Stimulated activated CD8-positive, alpha-beta memory T cell treated with anti-CD3 and anti-CD28 coated beads, Interleukin-2, amount 100 ng/mL, for 1 hour (primary cell): ENCODE data around the gene AMPD2.

Source experiments
- DNase-seq, 2 donors: peaks; one replicate each; pipeline ENCODE4 v3.0.0-alpha.2; 2020; ENCODE audit warnings: low read depth in 2 of 2

AMPD2 gene

DNA sequence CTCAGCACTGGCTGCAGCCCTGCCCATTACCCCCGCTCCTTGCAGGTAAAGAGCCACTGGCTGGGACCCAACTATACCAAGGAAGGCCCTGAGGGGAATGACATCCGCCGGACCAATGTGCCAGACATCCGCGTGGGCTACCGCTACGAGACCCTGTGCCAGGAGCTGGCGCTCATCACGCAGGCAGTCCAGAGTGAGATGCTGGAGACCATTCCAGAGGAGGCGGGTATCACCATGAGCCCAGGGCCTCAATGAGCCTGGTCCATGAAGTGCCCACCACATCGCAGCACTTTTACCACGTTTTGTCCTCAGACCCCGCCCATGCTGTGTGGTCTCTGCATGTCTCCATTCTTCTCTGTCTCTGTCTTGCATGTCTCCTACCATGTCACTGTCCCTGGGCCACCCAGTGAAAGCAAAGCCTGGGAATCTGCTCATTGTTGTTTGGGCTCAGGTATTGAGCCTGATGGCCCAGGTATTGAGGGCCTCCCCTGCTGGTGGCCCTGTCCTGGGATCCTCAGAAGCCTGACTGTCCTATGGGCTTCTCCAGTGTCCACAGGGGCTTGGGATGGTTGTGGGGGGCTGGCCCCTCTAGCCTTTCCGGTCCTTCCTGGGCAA lies 11.4 kb downstream of the AMPD2 start:
- DNase-seq, result no peak

DNA sequence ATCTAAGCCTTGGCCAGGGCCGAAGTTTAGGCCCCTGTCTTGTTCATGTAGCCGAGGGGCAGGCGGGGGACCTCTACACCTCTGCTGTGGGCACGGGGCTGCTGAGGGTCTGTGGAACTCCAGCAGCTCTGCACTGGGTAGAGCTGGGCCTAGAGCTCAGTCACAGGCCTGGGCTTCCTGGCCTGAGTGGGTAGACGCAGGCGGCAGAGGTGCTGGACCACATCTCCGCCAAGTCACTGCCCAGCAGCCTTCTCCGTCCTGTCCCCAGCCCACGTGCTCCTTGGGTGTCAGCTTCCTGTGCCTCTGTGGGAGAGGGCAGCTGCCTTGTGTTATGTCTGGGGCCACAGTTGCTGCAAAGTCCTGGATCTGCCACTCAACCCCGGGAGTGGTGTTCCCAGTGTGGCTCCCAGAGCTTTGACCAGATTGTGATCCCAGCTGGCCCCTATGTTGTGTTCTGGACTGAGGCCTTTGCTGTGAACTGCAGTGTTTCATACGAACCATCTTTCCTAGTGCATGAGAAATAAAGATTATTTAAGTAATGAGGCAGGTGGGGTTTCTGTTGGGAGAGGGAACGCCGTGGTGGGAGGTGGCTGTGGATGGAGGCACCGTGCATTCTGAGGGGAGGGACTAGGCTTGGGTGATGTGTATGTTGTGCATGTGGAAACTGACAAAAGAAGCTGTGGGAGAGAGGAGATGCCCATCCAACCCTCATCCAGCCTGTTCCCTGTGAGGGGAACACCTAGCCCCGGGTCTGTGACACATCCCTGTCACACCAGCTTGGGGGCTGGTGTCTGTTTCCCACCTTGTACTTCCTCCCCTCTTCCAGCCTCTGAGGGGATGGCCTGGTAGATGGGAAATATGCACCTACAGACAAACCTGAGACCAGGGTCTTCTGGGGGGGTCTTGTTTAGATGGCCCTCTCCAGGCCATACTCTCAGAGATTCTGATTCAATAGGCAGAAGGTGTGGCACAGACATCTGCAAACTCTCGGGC lies 12.2 kb downstream of the AMPD2 start:
- DNase-seq, result no peak

DNA sequence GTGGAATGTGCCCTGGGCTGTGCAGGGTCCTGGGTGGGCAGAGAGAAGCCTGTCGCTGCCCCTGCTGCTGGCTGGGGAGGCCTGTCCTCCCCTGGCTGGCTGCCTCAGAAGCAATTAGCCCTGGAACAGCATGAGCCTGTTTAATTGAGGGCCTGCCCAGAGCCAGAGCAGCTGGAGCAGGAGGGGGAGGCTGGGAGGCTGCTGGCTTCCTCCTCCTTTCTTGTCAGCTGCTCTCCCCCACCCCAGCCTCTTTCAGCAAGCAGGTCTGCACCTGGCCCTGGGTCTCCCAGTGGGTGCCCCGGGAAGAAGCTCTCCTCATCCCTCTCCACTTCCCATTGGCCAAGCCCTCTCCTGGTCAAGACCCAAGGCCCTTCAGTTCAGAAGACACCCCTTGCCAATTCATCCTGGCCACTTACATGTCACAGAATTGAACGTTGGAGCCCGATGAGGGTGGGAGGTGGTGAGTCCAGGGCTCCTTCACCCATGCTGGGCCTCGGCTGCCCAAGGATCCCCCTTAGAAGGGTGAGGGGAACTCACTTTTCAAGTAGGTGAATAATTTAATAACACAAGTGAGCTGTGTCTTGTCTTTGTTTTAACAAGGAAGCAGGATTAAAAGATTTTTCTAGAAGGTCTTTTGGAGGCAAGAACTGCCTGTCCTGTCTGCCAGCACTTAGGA lies 13.2 kb downstream of the AMPD2 start:
- no peak for DNase-seq

DNA sequence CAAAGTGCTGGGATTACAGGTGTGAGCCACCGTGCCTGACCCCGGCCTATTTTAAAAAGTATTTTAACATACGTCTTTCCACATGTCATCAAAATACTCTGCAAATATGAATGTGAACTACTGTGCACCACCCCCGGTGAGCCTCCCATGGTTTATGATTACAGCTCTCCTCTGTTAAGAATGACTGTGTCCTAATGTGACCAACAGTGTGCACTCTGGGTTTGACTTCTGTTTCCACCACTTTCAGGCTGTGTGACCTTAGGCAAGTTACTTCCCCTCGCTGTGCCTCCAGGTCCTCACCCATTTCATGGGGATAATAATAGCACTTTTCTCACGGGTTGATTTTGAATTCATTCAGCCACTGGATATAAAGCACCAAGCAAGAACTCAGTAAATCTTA lies 14.7 kb downstream of the AMPD2 start:
- no peak for DNase-seq

DNA sequence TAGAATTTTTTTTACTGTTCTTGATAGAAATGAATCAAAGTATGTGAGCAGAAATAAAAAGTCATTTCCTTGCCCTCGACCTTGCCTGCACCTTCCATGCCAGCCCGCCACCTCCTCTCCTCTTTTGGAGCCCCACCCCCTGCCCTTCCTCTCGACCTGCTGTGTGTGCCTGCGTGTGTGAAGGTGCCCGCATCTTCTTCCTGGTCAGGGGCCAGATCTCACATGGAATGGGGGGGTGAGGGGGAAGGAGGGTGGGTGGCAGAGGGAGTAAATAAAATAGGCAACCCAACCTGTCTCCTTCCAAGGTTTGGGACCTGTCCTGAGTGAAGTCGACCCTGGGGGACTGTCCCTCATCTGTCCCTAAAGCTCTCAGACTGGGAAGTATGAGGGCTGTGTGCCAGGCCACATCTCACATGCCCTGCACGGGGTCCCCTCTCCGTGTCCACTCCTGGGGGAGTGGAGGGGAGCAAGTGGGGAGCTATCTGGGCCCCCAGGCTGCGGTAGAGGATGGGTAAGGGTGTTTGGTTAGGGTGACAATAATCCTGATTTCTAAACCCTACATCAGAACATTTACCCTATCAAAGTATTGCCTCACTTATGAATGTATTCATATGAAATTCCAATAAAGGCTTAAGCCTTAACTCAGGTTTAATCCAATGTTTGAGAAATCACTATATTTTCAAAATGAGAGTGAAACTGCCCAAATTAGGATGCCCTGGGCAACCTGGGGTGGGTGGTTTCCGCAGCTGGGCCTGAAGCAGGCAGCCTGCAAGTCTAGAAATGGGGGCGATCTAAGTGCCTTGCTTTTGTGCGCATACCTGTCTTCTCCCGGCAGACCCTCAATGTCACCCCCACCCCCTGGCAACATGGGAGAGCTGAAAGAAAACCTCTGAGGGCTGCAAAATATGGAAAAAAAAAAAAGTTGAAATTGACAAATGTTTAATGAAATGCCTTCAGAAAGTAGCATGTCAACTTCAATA lies 15.4 kb downstream of the AMPD2 start:
- DNase-seq, result no peak

DNA sequence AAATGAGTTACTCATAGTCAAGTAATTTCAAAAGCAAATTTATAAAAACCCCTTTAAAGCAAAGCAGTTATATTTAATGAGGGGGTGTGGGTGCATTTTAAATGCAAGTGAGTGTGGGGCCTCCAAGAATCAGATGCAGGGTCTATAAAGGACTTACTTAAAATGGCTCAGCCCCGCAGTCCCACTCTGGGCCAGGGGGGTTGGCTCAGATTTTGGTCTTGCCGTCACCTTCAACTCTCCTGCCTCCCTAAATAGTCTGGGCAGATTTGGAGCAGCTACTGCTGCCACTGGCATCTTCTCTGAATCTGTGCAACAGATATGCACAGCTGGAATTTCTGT lies 16.2 kb downstream of the AMPD2 start:
- no peak for DNase-seq

DNA sequence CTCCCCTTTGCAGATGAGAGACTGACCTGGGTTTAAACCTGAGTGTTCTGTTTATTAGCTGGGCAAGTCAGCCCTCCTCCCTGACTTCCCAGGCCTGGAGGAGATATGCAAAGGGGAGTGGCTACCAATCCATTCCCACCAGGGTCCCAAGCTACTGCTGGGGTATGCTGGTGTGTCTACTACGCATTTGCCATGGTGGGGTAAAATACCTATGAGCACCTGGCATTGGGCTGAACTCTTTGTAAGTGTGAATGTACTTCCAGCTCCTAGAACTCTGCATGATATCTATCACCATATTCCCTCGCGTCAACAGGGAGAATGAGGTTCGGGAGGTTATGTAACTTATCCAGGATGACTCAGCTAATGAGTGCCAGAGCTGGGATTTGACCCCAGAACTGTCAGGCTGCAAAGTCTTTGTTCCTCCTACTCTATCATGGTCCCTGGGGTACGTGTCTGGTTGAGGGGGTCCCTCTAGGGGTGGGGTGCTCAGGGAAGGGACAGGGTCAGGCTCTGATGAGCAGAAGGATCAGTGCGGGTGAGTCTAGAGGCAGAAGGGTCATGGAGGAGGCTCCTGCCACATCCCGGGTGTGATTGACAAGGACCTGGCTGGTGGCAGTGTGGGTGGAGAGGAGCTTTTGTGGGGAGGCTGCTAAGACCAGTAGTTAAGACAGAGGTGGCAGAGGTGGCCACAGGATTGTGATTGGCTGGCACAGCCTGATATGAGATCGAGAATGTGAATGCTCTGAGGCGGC lies 16.7 kb downstream of the AMPD2 start:
- no peak for DNase-seq

DNA sequence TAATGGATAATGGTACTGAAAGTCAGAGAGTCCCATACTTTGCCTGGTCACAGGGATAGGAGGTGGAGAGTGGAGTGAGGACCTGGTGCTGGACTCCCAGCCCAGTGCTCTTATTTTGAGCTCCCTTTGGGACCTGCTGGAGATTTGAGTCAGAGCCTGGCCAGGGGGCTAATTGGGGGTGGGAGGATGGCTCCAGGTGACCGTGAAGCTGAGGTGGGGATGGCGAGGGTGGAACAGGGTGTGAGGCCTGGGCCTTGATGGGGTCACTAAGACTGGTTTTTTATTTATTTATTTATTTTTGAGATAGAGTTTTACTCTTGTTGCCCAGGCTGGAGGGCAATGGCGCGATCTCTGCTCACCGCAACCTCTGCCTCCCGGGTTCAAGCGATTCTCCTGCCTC lies 17.8 kb downstream of the AMPD2 start:
- no peak for DNase-seq

DNA sequence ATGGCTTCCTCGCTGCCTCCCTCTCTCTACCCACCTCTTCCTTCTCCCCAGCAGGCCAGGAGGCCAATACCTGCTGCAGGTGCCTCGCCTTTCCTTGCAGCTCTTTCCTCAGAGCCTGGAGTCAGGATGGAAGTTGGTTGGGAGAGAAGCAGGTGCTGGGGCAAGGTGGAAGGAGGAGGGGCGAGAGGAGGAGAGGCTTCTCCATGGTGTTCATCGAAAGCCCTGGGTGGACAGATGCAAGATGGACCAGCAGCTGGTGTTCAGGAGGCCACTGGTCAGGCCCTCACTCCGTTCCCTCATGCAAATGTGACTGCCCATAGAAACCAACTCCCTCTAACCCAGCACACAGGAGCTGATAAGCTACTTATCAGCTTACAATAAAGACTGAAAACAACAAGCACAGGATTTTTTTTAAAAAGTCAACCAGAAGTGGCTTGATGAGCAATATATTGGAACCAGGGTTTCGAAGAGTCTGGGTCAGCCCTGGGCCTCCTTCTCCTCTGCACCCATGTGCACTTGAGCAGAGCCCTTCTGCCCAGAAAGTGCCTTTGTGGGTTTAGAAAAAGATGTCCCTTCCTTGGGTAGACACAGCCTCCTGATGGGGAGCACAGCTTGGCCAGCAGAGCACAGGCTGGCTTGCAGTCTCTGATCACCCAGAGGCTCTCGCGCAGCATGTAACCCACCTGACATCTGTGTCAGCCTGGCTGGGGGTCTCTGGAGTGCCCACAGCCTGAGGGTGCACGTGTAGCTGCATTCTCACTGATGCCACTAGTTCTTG lies 19.6 kb downstream of the AMPD2 start:
- no peak for DNase-seq

DNA sequence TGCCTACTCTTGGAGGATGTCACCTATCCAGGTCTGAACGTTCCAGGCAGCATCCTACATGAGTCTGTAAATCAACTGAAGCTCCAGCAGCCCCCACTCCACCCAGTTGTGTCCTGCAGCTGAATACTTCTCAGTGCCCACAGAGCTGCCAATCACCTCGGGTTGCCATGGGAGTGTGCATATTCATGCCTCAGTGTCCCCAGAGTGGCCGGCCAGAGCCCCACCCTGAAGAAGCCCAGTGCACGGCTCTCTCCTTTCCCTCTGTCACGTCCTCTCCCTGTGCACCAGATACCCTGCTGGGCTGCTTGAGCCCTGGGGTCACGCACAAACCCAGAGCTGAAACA lies 20.2 kb downstream of the AMPD2 start:
- DNase-seq, result no peak

DNA sequence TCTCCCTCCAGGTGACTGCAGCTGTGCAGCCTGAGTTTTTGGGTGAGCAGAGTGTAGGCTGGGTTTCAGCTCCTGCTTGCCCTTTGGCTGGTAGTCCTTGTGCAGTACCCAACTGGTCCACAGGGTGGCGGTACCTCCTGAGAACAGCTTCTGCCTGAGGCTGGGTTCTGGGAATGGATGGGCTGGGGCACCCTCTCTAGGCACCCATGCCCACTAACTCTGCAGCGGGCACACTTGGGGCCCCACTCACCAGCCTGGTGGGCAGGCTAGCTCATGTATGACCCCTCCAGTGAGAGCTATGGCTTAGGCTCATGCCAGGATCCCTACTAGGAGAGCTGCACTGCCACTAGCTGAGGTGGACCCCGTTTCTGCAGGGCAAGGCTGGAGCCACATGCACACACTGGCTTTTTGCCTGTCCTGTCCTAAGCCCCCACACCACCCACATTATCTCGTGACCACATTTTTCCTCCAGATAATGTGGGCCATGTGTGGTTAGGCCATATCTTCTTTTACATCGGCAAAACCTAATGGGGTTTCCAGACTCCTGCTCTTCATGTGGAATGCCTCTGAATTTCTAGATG lies 20.7 kb downstream of the AMPD2 start:
- peak; percentile 77 for DNase-seq

DNA sequence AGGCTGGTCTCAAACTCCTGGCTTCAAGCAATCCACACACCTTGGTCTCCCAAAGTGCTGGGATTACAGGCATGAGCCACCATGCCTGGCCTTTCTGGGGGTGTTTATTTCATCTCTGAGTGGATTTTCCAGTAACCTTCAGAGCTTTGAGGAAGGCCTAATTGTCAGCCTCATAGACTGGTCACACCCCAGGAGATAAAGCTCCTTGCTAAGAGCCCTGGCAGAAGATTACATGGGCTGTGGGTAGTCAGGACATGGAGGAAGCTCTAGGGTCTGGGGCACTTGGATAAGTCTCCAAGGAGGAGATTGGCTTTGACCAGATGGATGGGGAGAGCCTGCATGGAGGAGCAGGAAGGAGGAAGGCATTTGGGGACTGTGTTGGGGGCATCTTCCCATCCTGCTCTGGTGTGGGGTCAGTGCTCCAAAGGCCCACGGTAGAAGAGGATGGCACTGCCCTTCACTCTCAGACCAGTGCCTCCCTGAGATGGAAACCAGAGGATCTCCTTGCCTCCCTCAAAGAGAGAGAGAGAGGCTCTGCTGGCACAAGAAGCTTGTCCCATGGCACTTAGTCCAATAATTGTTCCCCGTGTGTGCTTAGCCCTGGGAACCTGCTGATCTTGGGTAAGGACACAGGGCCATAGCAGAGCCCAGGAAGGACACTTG lies 21.6 kb downstream of the AMPD2 start:
- no peak for DNase-seq

DNA sequence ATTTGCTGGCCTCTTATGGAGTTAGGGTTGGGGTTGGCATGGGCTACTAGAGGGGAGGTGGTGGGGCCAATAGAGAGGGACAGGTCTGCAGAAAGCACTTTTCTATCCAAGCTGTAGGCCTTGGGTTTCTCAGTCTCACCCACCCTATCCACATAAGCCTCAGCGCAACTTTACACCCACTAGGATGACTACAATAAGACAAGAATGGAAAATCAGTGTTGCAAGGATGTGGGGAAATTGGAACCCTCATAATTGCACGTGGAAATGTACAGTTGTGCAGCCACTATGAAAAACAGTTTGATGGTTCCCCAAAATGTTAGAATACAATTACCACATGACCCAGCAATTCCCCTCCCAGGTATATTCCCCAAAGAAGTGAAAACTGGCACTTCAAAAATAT lies 22.2 kb downstream of the AMPD2 start:
- DNase-seq, result no peak

DNA sequence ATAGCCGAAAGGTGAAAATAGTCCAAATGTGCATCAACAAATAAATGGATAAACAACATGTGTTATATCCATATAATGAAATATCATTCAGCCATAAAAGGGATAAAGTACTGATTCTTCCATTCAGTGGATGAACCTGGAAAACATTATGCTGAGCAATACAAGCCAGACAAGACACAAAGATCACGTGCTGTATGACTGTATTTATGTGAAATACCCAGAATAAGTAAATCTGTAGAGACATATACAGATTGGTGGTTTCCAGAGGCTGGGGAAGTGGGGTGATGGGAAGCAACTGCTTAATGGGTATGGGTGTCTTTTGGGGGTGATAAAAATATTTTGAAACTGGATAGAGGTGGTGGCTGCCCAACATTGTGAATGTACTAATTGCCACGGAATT lies 23.0 kb downstream of the AMPD2 start:
- no peak for DNase-seq

DNA sequence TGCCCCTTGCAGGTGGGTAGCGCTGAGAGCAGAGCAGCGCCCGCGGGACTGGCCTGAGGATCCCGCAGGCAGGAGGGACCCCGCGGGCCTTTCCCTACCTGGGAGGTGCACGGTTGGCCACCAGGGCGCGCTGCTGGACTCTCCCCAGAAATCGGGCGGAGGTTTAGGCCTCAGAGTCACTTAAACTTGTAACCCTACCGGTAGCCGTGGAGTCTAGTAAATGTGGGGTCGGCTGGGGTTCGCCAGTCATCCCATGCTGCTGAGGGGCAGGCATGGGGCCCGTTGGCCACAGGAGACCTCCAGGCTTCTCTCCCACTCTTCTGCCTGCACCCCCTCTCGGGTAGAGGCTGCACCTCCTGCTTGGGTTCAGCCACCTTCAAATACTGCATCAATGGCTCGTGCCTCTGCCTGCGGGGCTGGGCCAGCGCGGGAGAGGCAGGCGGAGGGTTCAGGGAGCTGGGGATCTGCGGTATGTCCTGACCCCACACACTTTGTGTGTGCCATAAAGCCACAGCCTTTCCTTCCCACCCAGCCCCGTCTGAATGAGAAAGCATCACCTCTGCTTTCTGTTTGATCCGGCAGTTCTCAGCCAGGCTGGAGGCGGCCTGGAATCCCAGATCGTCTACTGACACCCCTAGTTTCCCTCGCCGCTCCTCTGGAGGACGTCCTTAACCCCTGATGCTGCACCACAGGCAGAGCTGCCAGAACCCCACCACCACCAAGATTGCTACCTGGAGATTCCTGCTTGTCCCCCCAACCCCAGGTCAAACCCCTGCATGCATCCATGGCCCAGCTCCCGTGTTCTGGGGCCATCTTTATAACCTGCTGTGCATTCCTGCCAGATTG lies 24.0 kb downstream of the AMPD2 start:
- peak; percentile 78 to 80 for DNase-seq

DNA sequence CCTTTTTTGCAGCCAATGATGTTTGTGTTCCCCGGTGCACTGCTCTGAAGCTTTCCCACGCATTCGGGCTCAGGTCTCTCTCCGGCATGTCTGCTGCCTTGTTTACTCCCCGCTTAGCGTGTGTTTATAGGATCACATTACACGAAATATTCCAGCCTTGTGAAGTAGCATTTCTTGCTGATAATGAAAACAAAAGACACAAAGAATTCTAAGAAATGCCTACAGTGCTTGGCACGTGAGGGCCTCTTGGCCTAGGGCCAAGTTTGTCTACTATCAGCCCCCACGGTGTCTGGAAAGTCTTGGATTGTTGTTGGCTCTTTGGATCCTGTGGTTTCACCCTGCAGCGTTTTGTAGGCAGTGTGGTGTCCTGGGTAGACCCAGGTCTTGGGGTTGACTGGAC lies 25.0 kb downstream of the AMPD2 start:
- DNase-seq, result no peak

DNA sequence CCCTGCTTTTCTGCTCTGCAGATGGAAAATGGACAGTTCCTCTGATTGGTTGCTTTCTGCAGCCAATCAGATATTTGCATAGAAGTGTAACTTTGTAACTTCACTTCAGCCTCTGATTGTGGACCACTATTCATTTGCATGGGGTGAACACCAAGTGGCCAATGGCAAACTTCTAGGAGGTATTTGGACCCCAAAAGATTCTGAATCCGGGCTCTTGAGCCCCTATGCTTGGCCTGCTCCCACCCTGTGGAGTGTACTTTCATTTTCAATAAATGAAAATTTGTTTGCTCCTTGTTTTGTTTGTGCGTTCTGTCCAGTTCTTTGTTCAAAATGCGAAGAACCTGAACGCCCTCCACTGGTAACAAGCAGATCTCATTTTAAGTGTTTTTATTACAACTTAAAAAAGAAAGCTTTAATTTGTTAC lies 29.9 kb downstream of the AMPD2 start:
- no peak for DNase-seq

DNA sequence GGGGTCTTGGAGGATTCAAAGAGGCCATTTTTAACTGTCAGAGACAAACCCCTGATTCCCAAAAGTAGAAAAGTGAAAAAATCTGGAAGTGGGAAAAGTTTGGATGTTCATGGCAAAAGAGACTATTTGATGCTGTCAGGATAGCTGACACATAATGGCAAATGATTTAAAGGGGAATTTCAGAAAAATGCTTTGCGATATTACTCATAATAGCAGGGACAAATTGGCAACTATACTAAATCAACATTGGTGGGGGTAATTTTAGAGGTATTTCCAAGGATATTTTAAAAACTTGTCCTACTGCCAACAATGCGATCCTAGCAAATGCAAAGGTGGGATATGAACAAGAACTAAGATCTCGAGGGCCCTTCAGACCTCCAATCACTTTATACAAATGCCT lies 31.0 kb downstream of the AMPD2 start:
- DNase-seq, result no peak
